MM.1S (cell line): Measurements from ENCODE around the gene CARMIL1.

Source experiments
- DNase-seq: peaks from one replicate; pipeline ENCODE4 v3.0.0-alpha.2; 2015
- H2AFZ ChIP-seq: fragments of 300-600 bp; sonication (generic); 2 replicates; pipeline ENCODE4 v1.6.0; 2016; ENCODE audit warnings: antibody characterized with exemption, low read length
- H3F3A ChIP-seq: fragments of 300-600 bp; sonication (generic); 2 replicates; pipeline ENCODE4 v1.6.1; 2016; ENCODE audit warnings: mild to moderate bottlenecking, antibody characterized with exemption, low read length, moderate library complexity, mixed read lengths; ENCODE audit not compliant: insufficient read depth
- H3K27ac ChIP-seq: fragments of 300-600 bp; sonication (generic); 2 replicates; pipeline ENCODE4 v1.5.1; 2016; ENCODE audit warnings: mild to moderate bottlenecking, low read length
- H3K27me3 ChIP-seq: fragments of 300-600 bp; sonication (generic); replicated peaks from 2 replicates; pipeline ENCODE4 v1.6.0; 2016; ENCODE audit warnings: low read length; ENCODE audit not compliant: insufficient read depth
- H3K36me3 ChIP-seq: fragments of 300-600 bp; sonication (generic); replicated peaks from 2 replicates; pipeline ENCODE4 v1.6.1; 2016; ENCODE audit warnings: mild to moderate bottlenecking, low read length, mixed read lengths; ENCODE audit not compliant: insufficient read depth
- H3K4me1 ChIP-seq: fragments of 300-600 bp; sonication (generic); 2 replicates; pipeline ENCODE4 v1.6.1; 2016; ENCODE audit warnings: low read length, mixed read lengths
- H3K4me2 ChIP-seq: fragments of 300-600 bp; sonication (generic); 2 replicates; pipeline ENCODE4 v1.6.0; 2016; ENCODE audit warnings: low read depth, low read length
- H3K4me3 ChIP-seq: fragments of 300-600 bp; sonication (generic); 2 replicates; pipeline ENCODE4 v1.5.1; 2016; ENCODE audit warnings: low read length, mixed read lengths
- H3K79me2 ChIP-seq: fragments of 300-600 bp; sonication (generic); 2 replicates; pipeline ENCODE4 v1.6.1; 2016; ENCODE audit warnings: mixed run types, low read length, mixed read lengths
- H3K9ac ChIP-seq: fragments of 300-600 bp; sonication (generic); 2 replicates; pipeline ENCODE4 v1.6.1; 2016; ENCODE audit warnings: low read length, mixed read lengths
- H3K9me2 ChIP-seq: fragments of 300-600 bp; sonication (generic); replicated peaks from 2 replicates; pipeline ENCODE4 v1.6.1; 2016; ENCODE audit warnings: mild to moderate bottlenecking, low read length, mixed read lengths; ENCODE audit not compliant: insufficient read depth
- H3K9me3 ChIP-seq: fragments of 300-600 bp; sonication (generic); replicated peaks from 2 replicates; pipeline ENCODE4 v1.6.1; 2016; ENCODE audit warnings: mild to moderate bottlenecking, low read length, mixed read lengths; ENCODE audit not compliant: insufficient read depth
- H4K20me1 ChIP-seq: fragments of 300-600 bp; sonication (generic); 2 replicates; pipeline ENCODE4 v1.6.1; 2016; ENCODE audit warnings: mild to moderate bottlenecking, low read length, moderate library complexity, mixed read lengths; ENCODE audit not compliant: insufficient read depth
- CTCF ChIP-seq: fragments of 300-600 bp; sonication (generic); IDR thresholded peaks from 2 replicates; pipeline ENCODE4 v1.5.1; 2016; ENCODE audit warnings: antibody characterized with exemption, low read length, mixed read lengths
- EZH2 ChIP-seq: fragments of 300-600 bp; sonication (generic); optimal IDR thresholded peaks from 2 replicates; pipeline ENCODE3; 2017; ENCODE audit warnings: low read depth, mild to moderate bottlenecking, antibody characterized with exemption, low read length, mixed read lengths
- EZH2phosphoT487 ChIP-seq: fragments of 300-600 bp; sonication (generic); IDR thresholded peaks from 2 replicates; pipeline ENCODE4 v1.6.1; 2018; ENCODE audit warnings: antibody characterized with exemption, low read length

CARMIL1 gene

GRCh38 chr6:25342802-25343201 is 63.6 kb downstream of the CARMIL1 start:
- Histone ChIP-seq H2AFZ (no peak overlapping the region), H3F3A (no peaks in the 10 kb centered on the region), H3K27me3 (no peaks in the 10 kb centered on the region), H3K27ac (no peak overlapping the region), H4K20me1 (peaks cover 5% of the 10 kb centered on the region; the same call in 1 of the 2 replicates), H3K9ac (no peak overlapping the region), H3K9me3 (no peaks in the 10 kb centered on the region), H3K36me3 (no peaks in the 10 kb centered on the region), H3K4me3 (no peak overlapping the region), H3K79me2 (peaks cover 100% of the 10 kb centered on the region), H3K4me1 (no peaks in the 10 kb centered on the region), H3K9me2 (no peaks in the 10 kb centered on the region), H3K4me2 (no peak overlapping the region)
- DNase-seq = no peak
- no peak for TF ChIP-seq EZH2
- TF ChIP-seq EZH2phosphoT487 = no peak
- TF ChIP-seq CTCF = no peak

- Histone ChIP-seq H3K79me2 (peaks cover 100% of the 10 kb centered on the region), H3F3A (no peaks in the 10 kb centered on the region)
- TF ChIP-seq EZH2 (no peak), EZH2phosphoT487 (no peak), CTCF (no peak)
These were observed 64.8 kb downstream of the CARMIL1 start for GRCh38 chr6:25343984-25344383.

GRCh38 chr6:25344827-25345226 is 65.7 kb downstream of the CARMIL1 start:
- Histone ChIP-seq H2AFZ (no peak overlapping the region), H3K79me2 (peaks cover 98% of the 10 kb centered on the region), H3K9me2 (no peaks in the 10 kb centered on the region), H3K36me3 (no peaks in the 10 kb centered on the region), H3K27ac (no peak overlapping the region), H3K4me1 (no peaks in the 10 kb centered on the region), H4K20me1 (peaks cover 5% of the 10 kb centered on the region; the same call in 1 of the 2 replicates), H3K9me3 (no peaks in the 10 kb centered on the region), H3K4me2 (no peak overlapping the region), H3F3A (no peaks in the 10 kb centered on the region), H3K27me3 (no peaks in the 10 kb centered on the region), H3K9ac (no peak overlapping the region), H3K4me3 (no peak overlapping the region)
- no peak for DNase-seq
- TF ChIP-seq CTCF = no peak
- TF ChIP-seq EZH2phosphoT487 = no peak
- TF ChIP-seq EZH2 = no peak

More at GRCh38 chr6:25343984-25344383, 64.8 kb downstream of the CARMIL1 start:
- H3K9me3 ChIP-seq = no peaks in the 10 kb centered on the region
- H3K4me2 ChIP-seq = no peak overlapping the region
- no peaks in the 10 kb centered on the region for H3K36me3 ChIP-seq
- H3K4me3 ChIP-seq = no peak overlapping the region
- H3K9me2 ChIP-seq = no peaks in the 10 kb centered on the region
- H3K4me1 ChIP-seq = no peaks in the 10 kb centered on the region
- peaks cover 5% of the 10 kb centered on the region; the same call in 1 of the 2 replicates for H4K20me1 ChIP-seq
- H2AFZ ChIP-seq = no peak overlapping the region
- H3K27me3 ChIP-seq = no peaks in the 10 kb centered on the region
- H3K9ac ChIP-seq = no peak overlapping the region
- no peak for DNase-seq
- H3K27ac ChIP-seq = no peak overlapping the region

GRCh38 chr6:25346064-25346463 is 66.9 kb downstream of the CARMIL1 start:
- H3K27me3 ChIP-seq = no peaks in the 10 kb centered on the region
- H3K4me2 ChIP-seq = no peak overlapping the region
- H4K20me1 ChIP-seq = peaks cover 5% of the 10 kb centered on the region; the same call in 1 of the 2 replicates

More at GRCh38 chr6:25346064-25346463, 66.9 kb downstream of the CARMIL1 start:
- no peaks in the 10 kb centered on the region for H3K4me1 ChIP-seq
- no peak for DNase-seq
- peaks cover 98% of the 10 kb centered on the region for H3K79me2 ChIP-seq
- H2AFZ ChIP-seq = no peak overlapping the region
- no peaks in the 10 kb centered on the region for H3K9me2 ChIP-seq
- H3K9me3 ChIP-seq = no peaks in the 10 kb centered on the region
- TF ChIP-seq CTCF (no peak), EZH2phosphoT487 (no peak), EZH2 (no peak)
- H3K36me3 ChIP-seq = no peaks in the 10 kb centered on the region
- no peak overlapping the region for H3K27ac ChIP-seq
- H3K4me3 ChIP-seq = no peak overlapping the region
- no peak overlapping the region for H3K9ac ChIP-seq
- no peaks in the 10 kb centered on the region for H3F3A ChIP-seq
